Suppressor macrophage (primary cell): Measurements from ENCODE around the gene BBS9.

Experiments used
- DNase-seq, 4 experiments: peaks; one replicate each; pipeline ENCODE4 v3.0.0-alpha.2; 2020 to 2022

Gene BBS9

DNA sequence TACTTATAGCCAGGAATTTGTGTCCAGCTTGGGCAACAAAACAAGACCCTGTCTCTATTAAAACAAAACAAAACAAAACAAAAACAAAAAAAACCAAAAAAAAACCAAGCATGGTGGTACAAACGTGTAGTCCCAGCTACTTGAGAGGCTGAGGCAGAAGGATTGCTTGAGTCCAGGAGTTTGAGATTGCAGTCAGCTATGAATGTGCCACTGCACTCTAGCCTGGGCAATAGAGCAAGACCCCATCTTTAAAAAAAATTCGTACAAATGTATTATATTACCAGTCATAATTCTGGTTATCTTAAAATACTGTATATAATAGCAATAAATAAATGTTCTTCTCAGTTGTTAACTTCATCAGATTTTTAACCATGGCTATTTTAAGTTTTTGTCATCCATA lies 2.3 kb upstream of the BBS9 start:
- no peak for DNase-seq

DNA sequence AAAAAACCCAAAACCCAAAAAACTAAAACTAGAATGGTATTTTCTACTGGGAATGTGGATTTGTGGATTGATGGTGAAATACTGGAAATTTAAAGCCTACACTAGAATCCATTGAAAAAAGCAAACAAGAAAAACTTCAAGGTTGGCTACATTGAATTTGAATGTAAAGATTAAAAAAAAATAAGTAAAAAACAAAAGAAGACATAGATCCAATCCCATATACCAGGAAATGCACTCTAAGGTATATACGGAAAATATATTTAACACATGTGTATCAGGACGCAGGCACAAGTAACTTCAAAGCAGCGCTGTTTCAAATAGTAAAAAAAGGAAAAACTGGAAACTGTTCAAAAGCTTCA lies 754 bp upstream of the BBS9 start:
- DNase-seq = no peak

DNA sequence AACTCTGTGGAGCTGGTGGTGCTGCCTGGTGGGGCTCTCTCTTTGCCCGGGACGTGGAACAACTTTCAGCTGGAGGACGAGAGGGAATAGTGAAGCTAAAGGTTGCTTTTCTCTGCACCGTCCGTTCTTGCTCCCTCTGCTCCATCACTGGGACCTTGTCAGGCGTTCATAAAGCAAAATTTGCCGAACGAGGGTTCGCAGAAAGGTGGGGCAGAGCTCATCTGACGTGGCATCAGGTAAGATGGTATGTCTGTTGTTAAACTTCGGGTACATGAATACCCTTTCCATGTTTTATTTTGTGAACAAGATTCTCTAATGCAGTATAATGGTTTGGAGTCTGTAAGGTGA lies 416 bp downstream of the BBS9 start:
- DNase-seq = no peak

DNA sequence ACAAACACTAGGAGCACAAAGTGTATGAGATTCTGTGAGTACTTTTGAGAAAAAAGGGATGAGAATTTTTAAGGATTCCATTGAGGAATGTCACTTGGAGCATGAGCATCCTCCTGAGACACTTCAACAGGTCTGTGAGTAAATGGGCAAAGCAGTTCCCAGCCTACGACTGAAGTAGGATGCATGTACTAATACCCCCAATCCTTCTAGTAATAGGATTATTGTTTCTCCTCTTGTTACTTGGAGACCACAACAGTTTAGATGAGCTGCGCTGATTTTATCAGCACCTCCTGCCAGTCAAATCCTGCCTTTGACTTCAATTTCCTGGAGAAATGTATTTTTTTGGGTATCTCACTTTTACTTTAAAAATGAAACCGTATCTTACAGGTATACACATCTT lies 820 bp downstream of the BBS9 start:
- DNase-seq = no peak

DNA sequence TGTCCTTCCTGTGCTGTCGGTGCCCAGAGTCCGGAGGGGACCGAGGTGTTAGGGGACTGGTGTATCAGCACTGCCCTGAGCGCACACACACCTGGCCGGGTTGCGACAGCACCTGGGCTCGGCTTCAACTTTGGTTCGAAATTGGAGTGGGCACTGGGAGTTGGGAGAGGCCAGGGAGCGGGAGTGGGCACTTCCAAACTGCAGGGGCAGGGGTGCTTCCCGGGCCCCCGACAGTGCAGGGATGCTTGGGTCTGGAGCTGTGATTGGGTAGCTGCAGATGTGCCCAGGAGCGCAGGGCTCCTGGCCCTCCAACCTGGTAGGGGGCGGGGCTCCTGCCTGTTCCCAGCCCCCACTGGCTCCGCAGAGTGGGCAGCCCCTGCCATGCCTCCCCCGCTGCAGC lies 7.7 kb downstream of the BBS9 start:
- DNase-seq = no peak

DNA sequence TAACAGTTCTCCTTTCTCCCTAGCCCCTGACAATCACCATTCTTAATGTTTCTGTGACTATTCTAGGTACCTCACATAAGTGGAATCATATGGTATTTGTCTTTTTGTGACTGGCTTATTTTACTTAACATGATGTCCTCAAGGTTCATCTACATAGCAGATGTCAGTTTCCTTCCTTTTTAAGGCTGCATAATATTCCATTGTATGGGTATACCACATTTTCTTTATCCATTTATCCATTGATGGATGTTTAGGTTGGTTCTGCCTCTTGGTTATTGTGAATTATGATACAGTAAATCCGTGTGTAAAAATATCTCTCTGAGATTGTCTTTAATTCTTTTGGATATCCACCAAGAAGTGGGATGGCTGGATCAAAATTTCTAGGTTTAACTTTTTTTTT lies 13.2 kb downstream of the BBS9 start:
- DNase-seq = no peak

DNA sequence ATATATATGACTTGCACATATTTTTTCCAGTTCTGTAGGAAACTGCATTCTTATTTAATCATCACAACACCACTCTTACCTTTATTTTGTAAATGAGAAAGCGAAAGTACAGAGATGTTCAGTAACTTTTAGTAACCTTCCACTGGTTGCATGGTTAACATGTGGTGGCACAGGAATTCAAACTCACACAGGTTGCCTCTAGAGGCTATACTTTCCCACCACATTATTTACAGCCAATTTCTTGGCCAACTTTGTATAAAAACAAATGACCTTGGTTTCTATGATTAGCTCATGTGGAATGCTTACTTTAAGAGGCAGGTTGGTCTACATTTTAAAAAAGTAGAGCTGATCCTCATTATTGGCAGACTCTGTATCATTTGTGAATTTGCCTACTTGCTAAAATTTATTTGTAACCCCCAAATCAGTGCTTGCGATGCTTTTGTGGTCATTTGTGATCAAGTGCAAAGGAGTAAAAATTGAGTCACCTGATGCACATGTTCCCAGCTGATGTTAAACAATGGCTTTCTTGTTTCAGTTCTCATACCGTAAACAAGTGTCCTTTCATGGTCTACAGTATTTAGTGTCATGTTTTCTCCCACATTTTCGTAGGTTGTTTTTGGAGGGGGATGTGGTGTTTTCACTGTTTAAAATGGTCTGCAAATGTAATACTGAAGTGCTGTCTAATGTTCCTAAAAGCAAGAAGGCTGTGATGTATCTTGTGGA lies 14.8 kb downstream of the BBS9 start:
- DNase-seq = no peak

DNA sequence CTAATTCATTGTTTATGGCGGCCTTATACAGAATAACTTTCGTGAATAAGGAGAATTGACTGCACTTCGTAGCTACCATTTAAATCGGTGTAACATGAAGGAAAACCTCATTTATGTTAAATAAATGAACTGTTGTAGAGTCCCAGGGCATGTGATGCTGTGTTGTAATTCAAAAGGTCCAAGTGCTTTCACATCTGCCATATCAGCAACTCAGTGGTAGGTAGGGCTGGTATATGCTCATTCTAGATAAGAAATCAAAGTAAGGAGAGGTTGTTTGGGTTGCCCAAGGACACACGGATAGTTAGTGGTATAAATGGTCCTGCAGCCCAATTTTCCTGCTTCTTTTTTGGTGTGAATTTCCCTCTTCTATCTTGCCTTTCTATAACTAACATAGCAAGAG lies 15.8 kb downstream of the BBS9 start:
- DNase-seq = no peak

DNA sequence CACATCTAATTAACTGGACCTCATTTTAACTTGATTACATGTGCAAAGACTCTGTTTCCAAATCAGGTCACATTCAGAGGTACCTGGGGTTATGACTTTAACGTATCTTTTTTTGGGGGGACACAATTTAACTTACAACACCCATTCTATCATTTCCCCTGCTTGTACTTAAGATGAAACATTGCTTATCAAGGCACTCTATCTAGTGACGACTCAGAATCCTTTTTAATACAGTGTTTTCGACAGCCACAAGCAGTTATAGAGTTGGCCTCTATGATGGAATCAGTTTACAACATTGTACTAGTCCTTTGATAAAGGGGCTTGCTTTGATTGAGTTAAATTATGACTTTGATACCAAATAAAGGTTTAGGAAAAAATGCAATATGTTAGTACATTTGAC lies 22.7 kb downstream of the BBS9 start:
- no peak for DNase-seq

DNA sequence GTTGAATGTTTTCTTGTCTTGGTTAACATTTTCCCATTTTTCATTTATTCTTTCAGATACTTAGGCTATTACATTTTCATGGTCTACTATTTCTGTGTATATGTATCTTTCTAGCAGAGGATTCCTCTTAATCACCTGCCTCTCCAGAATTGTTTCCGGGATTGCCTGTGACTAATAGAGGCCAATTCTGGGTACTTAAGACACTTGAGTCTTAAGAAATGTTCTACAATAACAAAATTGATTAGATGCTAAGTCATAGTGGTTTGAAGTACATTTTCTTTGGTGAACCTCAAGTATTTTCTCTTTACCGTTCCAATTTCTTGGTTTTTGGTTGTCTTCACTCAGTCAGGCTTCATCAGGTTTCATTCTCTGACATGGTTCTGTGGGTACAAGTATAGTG lies 26.4 kb downstream of the BBS9 start:
- DNase-seq = no peak

DNA sequence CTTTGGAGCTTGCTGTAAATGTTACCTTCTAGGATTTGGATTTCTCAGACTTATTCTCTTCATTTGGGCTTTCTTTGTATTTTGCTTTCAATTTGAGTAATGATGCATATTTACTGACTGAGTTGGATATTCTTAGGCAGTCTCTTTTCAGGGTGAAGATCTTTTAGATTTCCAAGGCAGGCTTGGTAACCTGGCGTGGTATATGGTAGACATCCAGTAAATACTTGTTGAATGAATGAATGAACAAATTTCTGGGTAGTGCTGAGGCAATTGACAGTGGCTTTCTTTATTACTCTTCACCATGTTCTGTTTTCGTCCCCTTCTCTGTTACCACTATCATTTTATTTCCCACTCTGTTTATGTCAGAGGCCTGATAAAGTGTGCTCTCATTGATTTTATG lies 27.1 kb downstream of the BBS9 start:
- DNase-seq = no peak

DNA sequence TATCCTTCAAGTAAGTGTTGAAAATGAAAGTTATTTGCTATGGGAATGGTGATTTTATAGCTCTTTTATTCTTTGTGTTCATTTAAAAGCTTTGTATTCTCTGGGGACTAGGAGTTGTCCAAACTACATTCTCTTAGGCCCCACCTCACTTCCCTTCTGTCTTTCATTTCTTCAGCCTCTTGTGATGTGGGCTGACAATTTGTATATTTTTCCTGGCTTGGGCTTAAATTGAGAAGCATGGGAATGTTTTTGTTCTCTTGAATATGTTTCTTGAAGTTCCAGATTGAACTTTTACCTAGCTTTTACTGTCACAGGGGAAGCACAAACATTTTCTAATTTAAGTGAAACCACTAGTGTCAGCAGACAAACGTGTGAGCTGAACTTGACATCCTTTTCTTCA lies 27.9 kb downstream of the BBS9 start:
- no peak for DNase-seq

DNA sequence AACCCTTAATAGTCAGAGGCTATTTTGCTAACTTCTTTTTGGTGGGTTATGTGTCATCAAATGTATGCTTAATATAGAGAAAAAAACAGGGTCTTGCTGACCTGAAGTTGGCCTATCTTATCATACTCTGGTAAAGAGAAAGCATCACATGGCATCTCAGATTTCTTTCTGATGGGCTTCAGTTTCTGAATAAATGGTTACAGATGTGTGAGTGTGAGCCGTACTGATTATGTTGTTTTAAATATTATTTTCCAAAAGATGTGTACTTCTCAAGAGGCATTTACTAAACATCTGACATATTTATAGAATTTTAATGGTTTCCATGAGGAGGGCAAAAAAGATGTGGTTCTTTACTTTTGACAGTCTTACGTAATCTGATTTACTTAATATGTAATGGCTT lies 28.4 kb downstream of the BBS9 start:
- no peak for DNase-seq

DNA sequence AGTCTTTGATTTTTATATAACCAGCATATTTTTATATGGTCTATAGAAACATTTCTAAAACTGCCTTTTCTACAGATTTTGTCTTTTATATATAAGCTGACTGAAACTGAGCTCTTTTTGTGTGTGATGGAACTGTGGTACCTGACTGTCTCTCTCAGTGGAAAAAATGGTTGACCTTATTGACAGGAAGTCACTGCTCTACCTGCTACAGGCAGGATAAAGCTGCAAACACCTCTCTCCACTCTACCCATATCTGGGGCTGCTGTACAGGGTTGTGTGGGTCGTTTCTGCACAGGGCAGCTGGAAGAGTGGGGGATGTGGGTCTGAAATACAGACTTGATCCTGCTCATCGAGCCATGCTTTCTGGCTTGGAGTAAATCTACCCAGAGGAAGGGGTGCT lies 48.5 kb downstream of the BBS9 start:
- no peak for DNase-seq

DNA sequence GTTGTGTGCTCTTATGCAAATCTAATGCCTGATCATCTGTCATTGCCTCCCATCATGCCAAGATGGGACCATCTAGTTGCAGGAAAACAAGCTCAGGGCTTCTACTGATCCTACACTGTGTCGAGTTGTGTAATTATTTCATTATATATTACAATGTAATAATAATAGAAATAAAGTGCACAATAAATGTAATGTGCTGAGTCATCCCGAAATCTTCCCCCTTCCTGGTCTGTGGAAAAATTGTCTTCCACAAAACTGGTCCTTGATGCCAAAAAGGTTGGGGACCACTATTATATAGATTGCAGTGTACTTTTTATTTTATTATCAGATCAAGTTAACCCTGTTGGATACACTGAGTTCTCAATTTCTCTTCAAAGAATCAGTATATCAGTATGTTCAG lies 50.2 kb downstream of the BBS9 start:
- no peak for DNase-seq

DNA sequence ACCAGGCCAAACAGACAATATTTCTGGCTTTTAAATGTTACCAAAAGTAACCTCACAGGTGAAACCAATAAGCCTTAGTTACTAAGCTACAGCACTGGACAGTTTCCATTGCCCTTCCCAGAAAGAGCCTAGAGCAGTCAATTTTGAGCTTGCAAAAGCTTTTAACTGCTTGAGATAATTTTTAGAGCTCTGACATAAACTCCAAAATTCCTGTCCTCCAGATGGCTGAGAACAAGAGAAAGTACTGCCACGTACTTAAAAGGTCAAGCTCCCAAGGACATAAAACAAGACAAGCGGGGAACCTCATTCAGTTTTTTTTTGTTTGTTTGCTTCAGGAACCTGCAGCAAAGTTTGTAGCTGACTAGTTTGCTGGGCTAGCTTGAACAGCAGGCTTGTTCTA lies 54.1 kb downstream of the BBS9 start:
- DNase-seq = no peak

DNA sequence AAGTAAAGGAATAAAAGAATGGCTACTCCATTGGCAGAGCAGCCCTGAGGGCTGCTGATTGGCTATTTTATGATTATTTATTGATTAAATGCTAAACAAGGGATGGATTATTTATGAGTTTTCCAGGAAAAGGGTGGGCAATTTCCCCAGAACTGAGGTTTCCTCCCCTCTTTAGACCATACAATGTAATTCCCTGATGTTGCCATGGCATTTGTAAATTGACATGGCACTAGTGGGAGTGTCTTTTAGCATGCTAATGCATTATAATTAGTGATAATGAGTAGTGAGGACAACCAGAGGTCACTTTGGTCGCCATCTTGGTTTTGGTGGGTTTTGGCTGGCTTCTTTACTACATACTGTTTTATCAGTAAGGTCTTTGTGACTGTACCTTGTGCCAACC lies 55.5 kb downstream of the BBS9 start:
- no peak for DNase-seq

DNA sequence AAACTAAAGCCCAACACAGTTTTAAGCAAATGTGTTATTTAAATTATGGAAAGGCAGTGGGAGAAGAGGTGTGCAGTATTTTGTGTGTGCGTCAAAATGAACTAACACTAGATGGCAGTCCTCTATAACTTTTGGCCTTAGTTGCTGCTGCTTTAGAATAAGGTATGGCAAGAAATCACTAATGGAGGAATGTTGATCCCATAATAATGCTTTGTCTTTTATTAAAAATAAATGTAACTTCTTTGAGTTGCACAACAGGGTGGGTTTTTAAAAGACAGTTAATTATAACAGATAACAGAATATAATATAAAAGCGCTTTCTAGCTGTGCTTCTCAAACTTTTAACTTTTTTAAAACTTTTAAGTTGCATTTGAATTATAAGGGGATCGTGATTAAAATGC lies 56.4 kb downstream of the BBS9 start:
- peak; percentile 20 to 49 (median 40) for DNase-seq

DNA sequence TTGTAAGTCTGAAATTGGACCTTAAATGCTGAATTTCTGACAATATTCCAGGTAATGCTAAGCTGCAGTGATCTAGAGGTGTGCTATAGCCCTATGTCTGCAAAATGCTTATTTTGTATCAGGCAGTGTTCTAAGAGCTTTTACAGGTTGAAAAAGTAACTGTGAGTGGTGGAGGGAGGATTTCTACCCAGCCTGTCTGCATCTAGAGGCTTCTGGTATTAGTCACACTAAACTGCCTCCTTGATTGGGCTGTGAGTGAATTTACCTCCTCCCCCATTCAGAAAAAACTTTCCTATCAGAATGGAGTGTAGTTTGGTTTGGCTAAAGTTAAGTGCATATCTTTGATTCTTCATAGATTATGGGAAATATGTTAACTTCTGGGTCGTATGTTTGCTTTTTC lies 56.8 kb downstream of the BBS9 start:
- DNase-seq = no peak

DNA sequence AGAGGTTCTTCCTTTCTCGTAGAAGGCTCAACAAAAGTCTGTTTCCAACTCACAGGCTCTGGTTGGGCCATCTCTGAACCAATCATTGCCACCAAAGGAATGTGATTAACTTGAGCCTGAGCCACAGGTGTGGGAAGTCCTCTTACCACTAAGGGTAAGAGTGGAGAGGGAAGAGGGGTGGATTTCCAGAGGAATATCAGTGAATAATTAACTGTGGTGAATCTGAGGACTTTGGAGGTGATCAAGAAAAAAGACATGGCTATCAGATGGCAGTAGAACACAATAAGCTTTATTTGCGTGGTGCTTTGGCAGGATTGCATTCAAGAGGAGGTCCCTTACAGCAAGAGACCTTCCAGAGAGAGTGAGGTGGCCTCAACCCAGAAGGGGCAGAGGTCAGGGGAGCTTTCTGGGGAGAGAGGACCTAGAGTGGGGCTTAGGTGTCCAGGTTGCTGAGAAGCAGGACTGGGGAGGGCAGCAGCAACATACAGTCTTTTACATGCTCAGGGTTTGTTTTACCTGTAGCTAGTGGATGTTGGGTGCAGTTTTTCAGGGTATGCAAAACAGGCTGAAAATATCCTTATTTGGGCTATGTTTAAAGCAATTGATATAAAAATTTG lies 61.4 kb downstream of the BBS9 start:
- no peak for DNase-seq

DNA sequence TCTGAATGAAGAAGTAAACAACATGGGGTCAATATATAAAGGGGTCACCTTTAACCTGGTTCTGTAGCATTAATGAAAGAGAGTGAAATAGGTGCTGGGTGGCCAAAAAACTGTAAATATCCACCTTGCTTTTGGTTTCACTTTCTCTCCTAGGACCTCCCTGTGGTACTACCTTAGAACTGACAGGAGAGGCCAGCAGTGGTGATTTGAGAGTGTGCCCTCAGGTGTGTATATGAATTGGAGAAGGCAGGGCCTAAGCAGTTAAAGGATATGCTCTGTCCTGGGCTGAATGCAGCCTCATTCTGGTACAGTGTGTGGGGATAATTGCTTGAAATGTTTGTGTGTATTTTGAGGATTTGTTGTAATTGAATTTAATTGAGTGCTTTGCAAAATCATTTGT lies 62.0 kb downstream of the BBS9 start:
- no peak for DNase-seq

DNA sequence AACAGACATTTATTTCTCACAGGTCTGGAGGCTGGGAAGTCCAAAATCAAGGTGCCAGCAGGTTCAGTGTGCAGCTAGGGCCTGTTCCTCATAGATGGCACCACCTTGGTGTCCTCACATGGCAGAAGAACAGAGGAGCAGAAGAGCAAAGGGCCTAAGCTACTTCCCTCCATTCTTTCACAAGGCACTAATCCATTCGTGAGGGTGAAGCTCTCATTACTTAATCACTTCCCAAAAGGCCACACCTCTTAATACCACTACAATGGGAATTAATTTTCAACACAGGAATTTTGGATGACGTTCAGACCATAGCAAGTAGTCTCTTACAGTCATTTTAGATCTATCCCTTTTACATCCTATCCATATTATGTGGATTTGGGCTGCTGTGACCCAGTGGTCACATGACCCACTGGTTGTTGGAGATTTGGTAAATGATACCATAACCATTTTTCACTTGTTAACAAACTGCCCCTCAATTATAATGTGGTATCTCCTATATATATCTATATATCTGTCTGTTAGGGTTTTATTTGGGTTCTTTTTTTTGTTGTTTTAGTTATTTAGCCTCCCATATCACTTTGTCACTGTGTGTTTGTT lies 63.4 kb downstream of the BBS9 start:
- no peak for DNase-seq

DNA sequence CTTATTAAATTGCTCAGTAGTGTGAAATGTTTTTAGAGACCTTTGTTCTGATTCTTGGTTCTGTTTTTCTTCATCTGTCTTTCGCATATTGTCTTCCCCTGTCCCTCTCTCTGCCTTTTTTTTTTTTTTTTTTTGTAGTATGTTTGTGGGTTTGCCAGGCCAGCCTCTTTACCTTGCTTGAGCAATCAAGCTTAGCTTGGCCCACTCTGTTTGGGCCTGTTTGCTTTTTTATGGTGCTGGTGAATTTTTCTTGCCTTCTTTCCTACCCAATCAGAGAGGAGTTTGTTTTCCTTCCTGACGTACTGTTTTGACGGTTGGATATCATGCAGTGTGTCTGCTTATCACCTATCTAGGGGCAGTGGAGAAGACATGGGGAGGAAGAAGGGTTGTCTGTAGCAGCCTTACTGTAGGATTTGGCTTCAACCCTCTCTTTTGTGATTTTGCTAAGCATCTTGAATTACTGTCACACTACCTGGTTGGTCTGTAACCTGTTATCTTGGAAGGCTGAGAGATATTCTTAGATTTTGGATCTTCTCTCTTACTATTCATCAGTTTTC lies 64.0 kb downstream of the BBS9 start:
- DNase-seq = no peak

DNA sequence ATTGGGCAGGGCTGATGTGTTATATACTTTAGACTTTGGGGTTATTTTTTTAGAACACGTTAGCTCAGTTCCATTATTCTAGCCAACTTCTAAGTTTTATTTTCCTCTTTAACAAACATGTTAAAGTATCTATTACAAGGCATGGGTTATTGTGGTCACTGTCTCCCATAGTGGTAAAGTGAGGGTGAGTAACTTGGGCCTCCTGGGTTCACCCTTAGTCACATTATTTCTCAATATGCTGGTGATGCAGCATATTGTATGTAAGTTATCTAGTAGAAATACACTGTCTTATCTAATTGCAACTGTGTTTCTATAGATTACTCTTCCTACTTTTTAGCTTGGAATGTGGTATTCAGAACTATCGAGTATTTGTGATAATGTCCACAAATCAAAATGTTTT lies 65.9 kb downstream of the BBS9 start:
- DNase-seq = peak in 2 of 4 experiments; percentile 3 to 49
